PFSK-1 (cell line): ENCODE data around the gene POGLUT2.

Experiments
- POLR2AphosphoS5 ChIP-seq: IDR thresholded peaks from 2 replicates; pipeline ENCODE4 v1.6.1; 2012; ENCODE audit warnings: low read depth, mild to moderate bottlenecking, control low read depth, low read length, moderate library complexity
- SIN3A ChIP-seq: IDR thresholded peaks from 2 replicates; pipeline ENCODE4 v1.6.1; 2012; ENCODE audit warnings: mild to moderate bottlenecking, low read length, moderate library complexity, borderline replicate concordance; ENCODE audit not compliant: insufficient read depth
- TAF1 ChIP-seq: IDR thresholded peaks from 2 replicates; pipeline ENCODE4 v1.6.1; 2012; ENCODE audit warnings: low read length, control low read depth, borderline replicate concordance; ENCODE audit not compliant: insufficient read depth
- TF ChIP-seq, protein P1 (sequence below), 2 experiments: IDR thresholded peaks; 2 replicates each; pipeline versions ENCODE4 v1.6.1 to v1.8.0; 2011 to 2012; ENCODE audit warnings: low read depth in 2 of 2, low read length in 2 of 2, control low read depth in 1 of 2, inconsistent platforms in 1 of 2, mild to moderate bottlenecking in 1 of 2, moderate library complexity in 1 of 2; ENCODE audit not compliant: insufficient read depth in 1 of 2

DNA sequence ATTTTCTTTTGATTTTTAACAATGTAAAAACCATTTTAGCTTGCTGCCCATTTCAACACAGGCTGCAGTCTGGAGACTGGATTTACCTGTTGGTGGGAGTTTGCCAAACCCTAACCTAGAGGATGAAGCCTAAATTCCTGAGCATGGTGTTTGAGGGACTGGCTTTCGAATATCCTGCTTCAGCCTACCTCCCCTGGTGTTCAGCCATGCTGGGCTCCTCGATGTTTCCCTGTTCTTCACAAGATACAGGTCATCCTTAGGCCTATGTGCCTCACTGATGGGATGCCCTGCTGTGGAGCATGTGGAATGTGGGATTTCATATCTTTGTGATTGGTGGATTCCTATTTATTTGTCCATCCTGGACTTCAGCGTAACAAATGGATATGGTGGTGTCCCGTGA, 26.6 kb upstream of the POGLUT2 start:
- no peak for TF ChIP-seq POLR2AphosphoS5
- TF ChIP-seq SIN3A: no peak
- no peak for TF ChIP-seq TAF1
- TF ChIP-seq, protein P1, sequence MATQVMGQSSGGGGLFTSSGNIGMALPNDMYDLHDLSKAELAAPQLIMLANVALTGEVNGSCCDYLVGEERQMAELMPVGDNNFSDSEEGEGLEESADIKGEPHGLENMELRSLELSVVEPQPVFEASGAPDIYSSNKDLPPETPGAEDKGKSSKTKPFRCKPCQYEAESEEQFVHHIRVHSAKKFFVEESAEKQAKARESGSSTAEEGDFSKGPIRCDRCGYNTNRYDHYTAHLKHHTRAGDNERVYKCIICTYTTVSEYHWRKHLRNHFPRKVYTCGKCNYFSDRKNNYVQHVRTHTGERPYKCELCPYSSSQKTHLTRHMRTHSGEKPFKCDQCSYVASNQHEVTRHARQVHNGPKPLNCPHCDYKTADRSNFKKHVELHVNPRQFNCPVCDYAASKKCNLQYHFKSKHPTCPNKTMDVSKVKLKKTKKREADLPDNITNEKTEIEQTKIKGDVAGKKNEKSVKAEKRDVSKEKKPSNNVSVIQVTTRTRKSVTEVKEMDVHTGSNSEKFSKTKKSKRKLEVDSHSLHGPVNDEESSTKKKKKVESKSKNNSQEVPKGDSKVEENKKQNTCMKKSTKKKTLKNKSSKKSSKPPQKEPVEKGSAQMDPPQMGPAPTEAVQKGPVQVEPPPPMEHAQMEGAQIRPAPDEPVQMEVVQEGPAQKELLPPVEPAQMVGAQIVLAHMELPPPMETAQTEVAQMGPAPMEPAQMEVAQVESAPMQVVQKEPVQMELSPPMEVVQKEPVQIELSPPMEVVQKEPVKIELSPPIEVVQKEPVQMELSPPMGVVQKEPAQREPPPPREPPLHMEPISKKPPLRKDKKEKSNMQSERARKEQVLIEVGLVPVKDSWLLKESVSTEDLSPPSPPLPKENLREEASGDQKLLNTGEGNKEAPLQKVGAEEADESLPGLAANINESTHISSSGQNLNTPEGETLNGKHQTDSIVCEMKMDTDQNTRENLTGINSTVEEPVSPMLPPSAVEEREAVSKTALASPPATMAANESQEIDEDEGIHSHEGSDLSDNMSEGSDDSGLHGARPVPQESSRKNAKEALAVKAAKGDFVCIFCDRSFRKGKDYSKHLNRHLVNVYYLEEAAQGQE (IDR thresholded peaks at IDR 0.05; ENCODE audit: insufficient read depth in 1 of 2, low read depth in 2 of 2, low read length in 2 of 2): no peak
